K562 (cell line): Measurements from ENCODE around the gene ANKRD65. TPM values are rescaled to one million over a fixed set of nuclear protein-coding genes. Genes with fewer than 3 reads are reported as not detected.
A peak's percentile ranks its signal among the peaks of the same experiment; 100 is the strongest.

Experiments used
- CREB5 ChIP-seq: fragments of 250-450 bp; sonication (Bioruptor Pico); IDR thresholded peaks from 2 replicates; pipeline ENCODE4 v1.5.0; 2020; ENCODE audit warnings: mild to moderate bottlenecking
- DDX20 ChIP-seq: fragments of 450-650 bp; IDR thresholded peaks from 2 replicates; pipeline ENCODE4 v1.6.1; 2016; ENCODE audit warnings: missing genetic modification characterization, low read depth, mild to moderate bottlenecking, missing compliant biosample characterization, moderate library complexity
- DNMT1 ChIP-seq: fragments of 450-650 bp; IDR thresholded peaks from 2 replicates; pipeline ENCODE4 v1.6.1; 2016; ENCODE audit warnings: antibody characterized with exemption, mild to moderate bottlenecking
- EP300 ChIP-seq: IDR thresholded peaks from 2 replicates; pipeline ENCODE4 v1.6.1; 2012; ENCODE audit warnings: low read length, improper control_type of control experiment
- FOXM1 ChIP-seq, 2 experiments: fragments of 450-650 bp in 1 of 2; sonication (generic) in 1 of 2; formaldehyde crosslinking in 1 of 2; IDR thresholded peaks; 2 replicates each; pipeline versions ENCODE4 v1.6.1 to v1.9.0; 2017 to 2022; ENCODE audit warnings: low read depth in 2 of 2, mild to moderate bottlenecking in 2 of 2, missing genetic modification reagents in 1 of 2, moderate library complexity in 1 of 2
- KLF16 ChIP-seq: IDR thresholded peaks from 2 replicates; pipeline ENCODE4 v1.6.1; 2016; ENCODE audit warnings: antibody characterized with exemption
- MAFF ChIP-seq: IDR thresholded peaks from 2 replicates; pipeline ENCODE4 v1.6.1; 2012; ENCODE audit warnings: low read length, improper control_type of control experiment
- MLX ChIP-seq, 2 experiments: fragments of 450-650 bp in 1 of 2; sonication (generic) in 1 of 2; formaldehyde crosslinking; conservative IDR thresholded peaks; 2 replicates each; pipeline versions ENCODE4 v1.4.0 to v1.8.1; 2020 to 2022; ENCODE audit warnings: mild to moderate bottlenecking in 1 of 2, missing genetic modification reagents in 1 of 2
- NFATC3 ChIP-seq: fragments of 450-650 bp; IDR thresholded peaks from 2 replicates; pipeline ENCODE4 v1.6.1; 2017; ENCODE audit warnings: mild to moderate bottlenecking
- PHF8 ChIP-seq: fragments of 200-600 bp; sonication (generic); IDR thresholded peaks from 2 replicates; pipeline ENCODE4 v1.6.1; 2012; ENCODE audit warnings: mixed run types, mild to moderate bottlenecking, inconsistent platforms, low read length, moderate library complexity, borderline replicate concordance
- SRSF7 ChIP-seq: fragments of 200-400 bp; formaldehyde crosslinking; optimal IDR thresholded peaks from 2 replicates; pipeline ENCODE3; 2017; ENCODE audit warnings: mild to moderate bottlenecking, low read depth, low read length
- U2AF2 ChIP-seq: fragments of 200-400 bp; formaldehyde crosslinking; optimal IDR thresholded peaks from 2 replicates; pipeline ENCODE3; 2017; ENCODE audit warnings: low read depth, mild to moderate bottlenecking, low read length
- ZBTB40 ChIP-seq, 2 experiments: fragments of 450-650 bp in 1 of 2; sonication (generic) in 1 of 2; formaldehyde crosslinking in 1 of 2; IDR thresholded peaks; 2 replicates each; pipeline versions ENCODE4 v1.7.1 to v1.9.0; 2016 to 2022; ENCODE audit warnings: inconsistent platforms in 1 of 2, mild to moderate bottlenecking in 1 of 2, missing genetic modification reagents in 1 of 2
- ZC3H11A ChIP-seq: IDR thresholded peaks from 2 replicates; pipeline ENCODE4 v1.6.1; 2012; ENCODE audit warnings: low read depth, low read length, improper control_type of control experiment
- ZC3H8 ChIP-seq: fragments of 450-650 bp; IDR thresholded peaks from 2 replicates; pipeline ENCODE4 v1.6.1; 2017
- ZFP1 ChIP-seq: fragments of 450-650 bp; formaldehyde crosslinking; IDR thresholded peaks from 2 replicates; pipeline ENCODE4 v1.4.0; 2020; ENCODE audit warnings: mild to moderate bottlenecking, mixed read lengths
- polyA plus RNA-seq, 8 experiments: library from polyadenylated mRNA; depleted of rRNA in 4 of 8; stranded (reverse) in 5 of 8; unstranded in 3 of 8; fragments of >200 nt; fragmentation: Nextera tagmentation in 2 of 8; fragmentation: Illumina TruSeq in 1 of 8; extraction: Ambion mirVana in 2 of 8; extraction: Trizol in 1 of 8; gene quantifications; 2 replicates each; pipeline versions ENCODE4 v1.2.1 to v1.2.3, GENCODE V29; 2011 to 2014; ENCODE audit warnings: inconsistent platforms in 1 of 8, missing spikeins in 1 of 8
- total RNA-seq, 7 experiments: library from RNA; depleted of rRNA in 6 of 7; stranded (reverse); fragments of >200 nt in 6 of 7; fragmentation: Illumina TruSeq in 2 of 7; extraction: Trizol in 2 of 7; gene quantifications; 2 replicates each; pipeline versions ENCODE4 v1.2.1 to v1.2.3, GENCODE V29; 2011 to 2021; ENCODE audit warnings: low replicate concordance in 1 of 7

The ANKRD65 gene
- total and polyA plus RNA-seq, 9 of the 15 experiments (the other 6 are each of a cell fraction or from before 2014, with no cell fraction given), result not detected

- TF ChIP-seq MAFF (no peak), EP300 (no peak), MLX (CRISPR knock-in tag; conservative IDR thresholded peaks at IDR 0.05) (0 out of 4 replicates have a peak, but pooled peaks of 1 of the 2 experiments have one; percentile 76), ZC3H11A (no peak), ZFP1 (CRISPR knock-in tag) (no peak), SRSF7 (no peak), CREB5 (no peak), ZBTB40 (IDR thresholded peaks at IDR 0.05) (0 out of 2 replicates have a peak, but pooled peaks have one; percentile 49), ZBTB40 (CRISPR knock-in tag; IDR thresholded peaks at IDR 0.05) (no peak), ZC3H8 (no peak), DDX20 (tag) (no peak), FOXM1 (IDR thresholded peaks at IDR 0.05; ENCODE audit: low read depth) (no peak), FOXM1 (CRISPR knock-in tag; IDR thresholded peaks at IDR 0.05; ENCODE audit: low read depth) (no peak), DNMT1 (no peak), PHF8 (peak; percentile 57; the same call in 1 of the 2 replicates), KLF16 (no peak), NFATC3 (no peak), U2AF2 (no peak)
Observed at GRCh38 chr1:1435106-1435903, 14.2 kb upstream of the ANKRD65 start, which contains the start of gene VWA1 (continued).
